Peyer's patch (tissue), 4 donors: ENCODE results near the gene ATP13A3.

Source experiments
- CTCF ChIP-seq, 6 experiments: fragments of 450-650 bp in 4 of 6; fragments of 200-600 bp in 2 of 6; sonication (generic) in 1 of 6; IDR thresholded peaks; one replicate each; pipeline ENCODE4 v1.5.1; 2017 to 2019; ENCODE audit warnings: antibody characterized with exemption in 6 of 6, mild to moderate bottlenecking in 3 of 6, moderate library complexity in 1 of 6
- POLR2A ChIP-seq, 2 donors: fragments of 450-650 bp; IDR thresholded peaks; one replicate each; pipeline ENCODE4 v1.5.1; 2017; ENCODE audit warnings: antibody characterized with exemption in 2 of 2, mild to moderate bottlenecking in 2 of 2, moderate library complexity in 2 of 2

- TF ChIP-seq CTCF (IDR thresholded peaks at IDR 0.05) (no peak), POLR2A (IDR thresholded peaks at IDR 0.05) (no peak)
These were observed 107.6 kb downstream of the ATP13A3 start for GRCh38 chr3:194379231-194379630.
